GM18867 (cell line): ENCODE measurements around the gene NPPB.

Source experiments
- ATAC-seq: cut with Tn5 transposase; IDR thresholded peaks from one replicate; pipeline ENCODE4 v1.9.1; 2021; ENCODE audit warnings: mild to moderate bottlenecking, moderate library complexity; ENCODE audit not compliant: unreplicated experiment

NPPB gene

GRCh38 chr1:11858968-11859871, 475 bp upstream of the NPPB start:
- no peak for ATAC-seq

GRCh38 chr1:11858158-11858557, 587 bp downstream of the NPPB start:
- no peak for ATAC-seq

GRCh38 chr1:11857164-11857851, 1.4 kb downstream of the NPPB start:
- no peak for ATAC-seq

GRCh38 chr1:11856698-11857097, 2.0 kb downstream of the NPPB start:
- ATAC-seq, result no peak

GRCh38 chr1:11855430-11855829, 3.3 kb downstream of the NPPB start:
- no peak for ATAC-seq

- no peak for ATAC-seq
These were observed 4.2 kb downstream of the NPPB start for GRCh38 chr1:11854519-11854918.

- ATAC-seq, result no peak
These were observed 7.6 kb downstream of the NPPB start for GRCh38 chr1:11851180-11851579.

GRCh38 chr1:11850156-11850555, 8.6 kb downstream of the NPPB start:
- ATAC-seq, result no peak

- no peak for ATAC-seq
These were observed 10.4 kb downstream of the NPPB start for GRCh38 chr1:11848373-11848700.

GRCh38 chr1:11847667-11848372, 10.9 kb downstream of the NPPB start, which contains the start of gene NPPA:
Gene NPPA, minus strand, starts transcription at chr1:11847783. Its CDS starts 99 bp downstream, at chr1:11847684.
- ATAC-seq, result no peak

- ATAC-seq, result no peak
These were observed 13.0 kb downstream of the NPPB start for GRCh38 chr1:11845641-11846335.

GRCh38 chr1:11842154-11843041, 16.3 kb downstream of the NPPB start:
- ATAC-seq, result no peak

GRCh38 chr1:11841245-11842153, 17.2 kb downstream of the NPPB start:
- no peak for ATAC-seq

- ATAC-seq, result no peak
These were observed 18.7 kb downstream of the NPPB start for GRCh38 chr1:11839727-11840705.

- ATAC-seq, result no peak
These were observed 20.1 kb downstream of the NPPB start for GRCh38 chr1:11838349-11839272.

- ATAC-seq, result no peak
These were observed 20.9 kb downstream of the NPPB start for GRCh38 chr1:11837767-11838348.
